Panc1 (cell line): Measurements from ENCODE around the gene BAMBI. TPM values are rescaled to one million over a fixed set of nuclear protein-coding genes. Genes with fewer than 3 reads are reported as not detected.

Experiments
- ATAC-seq: fragments of 200-7000 bp; cut with Tn5 transposase; 2 replicates; pipeline ENCODE4 v1.9.1; 2020; ENCODE audit warnings: mild to moderate bottlenecking, moderate library complexity
- BruUV-seq: library from RNA; stranded (reverse); fragments of 400-500 nt; replicated peaks from 2 replicates; lab custom pipeline; 2021; lab: Mats Ljungman, UMichigan
- CTCF ChIA-PET: fragments of 300-600 bp; sonication (Branson Sonifier 250); formaldehyde crosslinking; loops from one replicate; lab custom pipeline; 2022; ENCODE audit warnings: antibody characterized with exemption; lab: Charles Lee
- POLR2A ChIA-PET: fragments of 300-600 bp; sonication (Branson Sonifier 250); formaldehyde crosslinking; loops from one replicate; lab custom pipeline; 2022; ENCODE audit warnings: antibody characterized with exemption; lab: Charles Lee
- DNase-seq: peaks from one replicate; pipeline ENCODE4 v3.0.0-alpha.2; 2010; ENCODE audit warnings: low read depth, low spot score
- H3K27ac ChIP-seq: 2 replicates; pipeline ENCODE4 v1.5.1; 2011; ENCODE audit warnings: mild to moderate bottlenecking, low read length, inconsistent platforms
- H3K27me3 ChIP-seq: fragments of 200-500 bp; sonication (Bioruptor generic); 2 replicates; pipeline ENCODE4 v1.6.0; 2014; ENCODE audit warnings: low read length, inconsistent platforms; ENCODE audit not compliant: control insufficient read depth, insufficient read depth
- H3K36me3 ChIP-seq: fragments of 200-500 bp; sonication (Bioruptor generic); 2 replicates; pipeline ENCODE4 v1.5.1; 2014; ENCODE audit warnings: inconsistent platforms, mild to moderate bottlenecking, low read length, moderate library complexity; ENCODE audit not compliant: control insufficient read depth, insufficient read depth
- H3K4me1 ChIP-seq: 2 replicates; pipeline ENCODE4 v1.5.1; 2011; ENCODE audit warnings: inconsistent platforms, mild to moderate bottlenecking, low read length, moderate library complexity; ENCODE audit not compliant: control insufficient read depth, insufficient read depth
- H3K4me3 ChIP-seq, 2 experiments: 2 replicates each; pipeline ENCODE4 v1.5.1; 2011 to 2012; ENCODE audit warnings: low read depth in 2 of 2, low read length in 2 of 2, mild to moderate bottlenecking in 2 of 2, inconsistent platforms in 1 of 2, moderate library complexity in 1 of 2
- H3K9me3 ChIP-seq: fragments of 200-500 bp; sonication (Bioruptor generic); 2 replicates; pipeline ENCODE4 v1.5.1; 2014; ENCODE audit warnings: low read depth, mild to moderate bottlenecking, inconsistent platforms, low read length, moderate library complexity; ENCODE audit not compliant: control insufficient read depth, insufficient read depth
- CTCF ChIP-seq: fragments of 450-650 bp; IDR thresholded peaks from 2 replicates; pipeline ENCODE4 v1.5.1; 2017; ENCODE audit warnings: mild to moderate bottlenecking
- POLR2AphosphoS5 ChIP-seq: IDR thresholded peaks from 2 replicates; pipeline ENCODE4 v1.6.1; 2012; ENCODE audit warnings: mild to moderate bottlenecking, low read depth, low read length, moderate library complexity
- SIN3A ChIP-seq: IDR thresholded peaks from 2 replicates; pipeline ENCODE4 v1.6.1; 2012; ENCODE audit warnings: low read depth, mild to moderate bottlenecking, low read length, moderate library complexity, borderline replicate concordance; ENCODE audit not compliant: insufficient read depth
- TCF7L2 ChIP-seq: IDR thresholded peaks from 2 replicates; pipeline ENCODE4 v1.6.1; 2011; ENCODE audit warnings: mild to moderate bottlenecking, low read depth, low read length, inconsistent platforms
- in situ Hi-C: cut with HindIII; loops from 2 replicates; pipeline ENCODE4 v1.10.0; 2016; ENCODE audit warnings: low sequenced_read_pairs, low pct_unique_long_range_greater_than_20kb
- intact Hi-C: fragments of 100-400 bp; cut with micrococcal nuclease; formaldehyde crosslinking; loops from one replicate; pipeline ENCODE4 v1.10.0; 2022; ENCODE audit not compliant: unreplicated experiment
- total RNA-seq: library from RNA; stranded (reverse); gene quantifications from one replicate; pipeline ENCODE4 v1.2.1, GENCODE V29; 2021; ENCODE audit not compliant: unreplicated experiment
- TF ChIP-seq, protein P1 (sequence below), 2 experiments: IDR thresholded peaks; 2 replicates each; pipeline ENCODE4 v1.6.1; 2011 to 2012; ENCODE audit warnings: low read depth in 2 of 2, control low read depth in 1 of 2, low read length in 1 of 2, mild to moderate bottlenecking in 1 of 2, moderate library complexity in 1 of 2; ENCODE audit not compliant: insufficient read depth in 1 of 2

Gene BAMBI
- total RNA-seq, 1 experiment from 2014 or later = 3.9 TPM

GRCh38 chr10:28713626-28714352 lies 36.5 kb downstream of the BAMBI start:
- in situ Hi-C loops = no loop called here
- H3K4me3 ChIP-seq = no peak overlapping the region
- POLR2A ChIA-PET = no interaction called here
- no peak overlapping the region for H3K27ac ChIP-seq
- BruUV-seq = no TSS peak
- ATAC-seq (no peak), DNase-seq (no peak)
- no peaks in the 10 kb centered on the region for H3K4me1 ChIP-seq
- no peaks in the 10 kb centered on the region for H3K27me3 ChIP-seq
- intact Hi-C loops = no loop called here
- TF ChIP-seq SIN3A = no peak
- TF ChIP-seq, protein P1, sequence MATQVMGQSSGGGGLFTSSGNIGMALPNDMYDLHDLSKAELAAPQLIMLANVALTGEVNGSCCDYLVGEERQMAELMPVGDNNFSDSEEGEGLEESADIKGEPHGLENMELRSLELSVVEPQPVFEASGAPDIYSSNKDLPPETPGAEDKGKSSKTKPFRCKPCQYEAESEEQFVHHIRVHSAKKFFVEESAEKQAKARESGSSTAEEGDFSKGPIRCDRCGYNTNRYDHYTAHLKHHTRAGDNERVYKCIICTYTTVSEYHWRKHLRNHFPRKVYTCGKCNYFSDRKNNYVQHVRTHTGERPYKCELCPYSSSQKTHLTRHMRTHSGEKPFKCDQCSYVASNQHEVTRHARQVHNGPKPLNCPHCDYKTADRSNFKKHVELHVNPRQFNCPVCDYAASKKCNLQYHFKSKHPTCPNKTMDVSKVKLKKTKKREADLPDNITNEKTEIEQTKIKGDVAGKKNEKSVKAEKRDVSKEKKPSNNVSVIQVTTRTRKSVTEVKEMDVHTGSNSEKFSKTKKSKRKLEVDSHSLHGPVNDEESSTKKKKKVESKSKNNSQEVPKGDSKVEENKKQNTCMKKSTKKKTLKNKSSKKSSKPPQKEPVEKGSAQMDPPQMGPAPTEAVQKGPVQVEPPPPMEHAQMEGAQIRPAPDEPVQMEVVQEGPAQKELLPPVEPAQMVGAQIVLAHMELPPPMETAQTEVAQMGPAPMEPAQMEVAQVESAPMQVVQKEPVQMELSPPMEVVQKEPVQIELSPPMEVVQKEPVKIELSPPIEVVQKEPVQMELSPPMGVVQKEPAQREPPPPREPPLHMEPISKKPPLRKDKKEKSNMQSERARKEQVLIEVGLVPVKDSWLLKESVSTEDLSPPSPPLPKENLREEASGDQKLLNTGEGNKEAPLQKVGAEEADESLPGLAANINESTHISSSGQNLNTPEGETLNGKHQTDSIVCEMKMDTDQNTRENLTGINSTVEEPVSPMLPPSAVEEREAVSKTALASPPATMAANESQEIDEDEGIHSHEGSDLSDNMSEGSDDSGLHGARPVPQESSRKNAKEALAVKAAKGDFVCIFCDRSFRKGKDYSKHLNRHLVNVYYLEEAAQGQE (IDR thresholded peaks at IDR 0.05; ENCODE audit: insufficient read depth in 1 of 2, low read depth in 2 of 2, low read length in 1 of 2) = no peak
- no peak for TF ChIP-seq CTCF
- no peak for TF ChIP-seq POLR2AphosphoS5
- TF ChIP-seq TCF7L2 = no peak
- H3K36me3 ChIP-seq = no peaks in the 10 kb centered on the region
- H3K9me3 ChIP-seq = no peaks in the 10 kb centered on the region
- CTCF ChIA-PET = no interaction called here

GRCh38 chr10:28714401-28715053 lies 37.2 kb downstream of the BAMBI start:
- Histone ChIP-seq H3K27me3 (no peaks in the 10 kb centered on the region), H3K9me3 (no peaks in the 10 kb centered on the region), H3K4me1 (no peaks in the 10 kb centered on the region), H3K36me3 (no peaks in the 10 kb centered on the region), H3K27ac (no peak overlapping the region), H3K4me3 (no peak overlapping the region)
- ATAC-seq (no peak), DNase-seq (no peak)
- ChIA-PET POLR2A (no interaction called here), CTCF (no interaction called here)
- intact Hi-C loops = no loop called here
- no TSS peak for BruUV-seq
- in situ Hi-C loops = no loop called here
- TF ChIP-seq SIN3A (no peak), CTCF (no peak), POLR2AphosphoS5 (no peak), TCF7L2 (no peak)
- TF ChIP-seq, protein P1 (IDR thresholded peaks at IDR 0.05; ENCODE audit: insufficient read depth in 1 of 2, low read depth in 2 of 2, low read length in 1 of 2) = no peak
